Fibroblast of lung (primary cell): Measurements from ENCODE around the gene MNAT1. TPM values are rescaled to one million over a fixed set of nuclear protein-coding genes. Genes with fewer than 3 reads are reported as not detected.

Source experiments
- DNase-seq, 2 donors: peaks; one replicate each; pipeline versions ENCODE4 v3.0.0 to v3.0.0-alpha.2; 2010; ENCODE audit warnings: low read depth in 2 of 2
- H2AFZ ChIP-seq: 2 replicates; pipeline ENCODE4 v1.5.1; 2012; ENCODE audit warnings: low read length, control low read depth, inconsistent platforms
- H3K27ac ChIP-seq: 2 replicates; pipeline ENCODE4 v1.5.1; 2011; ENCODE audit warnings: low read length, control low read depth; ENCODE audit not compliant: insufficient read depth
- H3K27me3 ChIP-seq: 2 replicates; pipeline ENCODE4 v1.5.1; 2011; ENCODE audit warnings: mild to moderate bottlenecking, low read length; ENCODE audit not compliant: control insufficient read depth, insufficient read depth
- H3K36me3 ChIP-seq: 2 replicates; pipeline ENCODE4 v1.5.1; 2011; ENCODE audit warnings: low read length; ENCODE audit not compliant: control insufficient read depth, insufficient read depth
- H3K4me1 ChIP-seq: 2 replicates; pipeline ENCODE4 v1.5.1; 2011; ENCODE audit warnings: low read length; ENCODE audit not compliant: control insufficient read depth, insufficient read depth; ENCODE audit errors: extremely low read depth
- H3K4me2 ChIP-seq: 2 replicates; pipeline ENCODE4 v1.5.1; 2011; ENCODE audit warnings: low read length, control low read depth; ENCODE audit not compliant: insufficient read depth; ENCODE audit errors: extremely low read depth
- H3K4me3 ChIP-seq, 4 experiments: fragments of 200-600 bp in 1 of 4; sonication (generic) in 1 of 4; replicated peaks in 1 of 4; 2 replicates each; pipeline ENCODE4 v1.5.1; 2011 to 2016; ENCODE audit warnings: low read length in 4 of 4, low read depth in 3 of 4, mild to moderate bottlenecking in 3 of 4, control low read depth in 2 of 4, inconsistent platforms in 1 of 4, mixed read lengths in 1 of 4; ENCODE audit not compliant: insufficient read depth in 1 of 4; ENCODE audit errors: control extremely low read depth in 1 of 4
- H3K79me2 ChIP-seq: 2 replicates; pipeline ENCODE4 v1.5.1; 2012; ENCODE audit warnings: mild to moderate bottlenecking, low read length, inconsistent platforms; ENCODE audit not compliant: control insufficient read depth, insufficient read depth
- H3K9ac ChIP-seq: 2 replicates; pipeline ENCODE4 v1.5.1; 2011; ENCODE audit warnings: mild to moderate bottlenecking, low read length, control low read depth; ENCODE audit not compliant: insufficient read depth
- H3K9me3 ChIP-seq: 2 replicates; pipeline ENCODE4 v1.5.1; 2012; ENCODE audit warnings: low read depth, low read length; ENCODE audit not compliant: control insufficient read depth, insufficient read depth
- H4K20me1 ChIP-seq: 2 replicates; pipeline ENCODE4 v1.5.1; 2011; ENCODE audit warnings: low read length; ENCODE audit not compliant: control insufficient read depth, insufficient read depth; ENCODE audit errors: extremely low read depth
- EZH2 ChIP-seq: IDR thresholded peaks from 2 replicates; pipeline ENCODE4 v1.5.1; 2012; ENCODE audit warnings: low read length, control low read depth, mild to moderate bottlenecking; ENCODE audit errors: missing control alignments
- polyA plus RNA-seq, 2 donors: library from polyadenylated mRNA; depleted of rRNA in 1 of 2; stranded (reverse) in 1 of 2; unstranded in 1 of 2; fragments of >200 nt; gene quantifications; 2 replicates each; pipeline ENCODE4 v1.2.1, GENCODE V29; 2011 to 2012; ENCODE audit warnings: missing spikeins in 1 of 2
- total RNA-seq: library from RNA; depleted of rRNA; stranded (reverse); fragments of >200 nt; gene quantifications from 2 replicates; pipeline ENCODE4 v1.2.1, GENCODE V29; 2014
- TF ChIP-seq, protein P1 (sequence below), 2 donors: IDR thresholded peaks in 1 of 2; conservative IDR thresholded peaks in 1 of 2; 1 replicate in 1 of 2; 2 replicates in 1 of 2; pipeline ENCODE4 v1.5.1; 2011 to 2012; ENCODE audit warnings: low read length in 2 of 2, control low read depth in 1 of 2, inconsistent platforms in 1 of 2, low read depth in 1 of 2, mild to moderate bottlenecking in 1 of 2

Gene MNAT1
- total and polyA plus RNA-seq, 2 donors (not counting 1 experiment from before 2014, with no cell fraction given), result 48.2 to 58.5 TPM

GRCh38 chr14:60744566-60744965 lies 10.0 kb downstream of the MNAT1 start:
- no peak for DNase-seq
- Histone ChIP-seq H3K4me2 (no peak overlapping the region), H2AFZ (no peak overlapping the region), H3K4me3 (no peak overlapping the region), H3K27ac (no peak overlapping the region), H3K27me3 (no peaks in the 10 kb centered on the region), H3K9ac (no peak overlapping the region), H3K36me3 (no peaks in the 10 kb centered on the region), H4K20me1 (no peaks in the 10 kb centered on the region), H3K9me3 (no peaks in the 10 kb centered on the region), H3K4me1 (no peaks in the 10 kb centered on the region), H3K79me2 (peaks cover 44% of the 10 kb centered on the region)
- TF ChIP-seq, protein P1, sequence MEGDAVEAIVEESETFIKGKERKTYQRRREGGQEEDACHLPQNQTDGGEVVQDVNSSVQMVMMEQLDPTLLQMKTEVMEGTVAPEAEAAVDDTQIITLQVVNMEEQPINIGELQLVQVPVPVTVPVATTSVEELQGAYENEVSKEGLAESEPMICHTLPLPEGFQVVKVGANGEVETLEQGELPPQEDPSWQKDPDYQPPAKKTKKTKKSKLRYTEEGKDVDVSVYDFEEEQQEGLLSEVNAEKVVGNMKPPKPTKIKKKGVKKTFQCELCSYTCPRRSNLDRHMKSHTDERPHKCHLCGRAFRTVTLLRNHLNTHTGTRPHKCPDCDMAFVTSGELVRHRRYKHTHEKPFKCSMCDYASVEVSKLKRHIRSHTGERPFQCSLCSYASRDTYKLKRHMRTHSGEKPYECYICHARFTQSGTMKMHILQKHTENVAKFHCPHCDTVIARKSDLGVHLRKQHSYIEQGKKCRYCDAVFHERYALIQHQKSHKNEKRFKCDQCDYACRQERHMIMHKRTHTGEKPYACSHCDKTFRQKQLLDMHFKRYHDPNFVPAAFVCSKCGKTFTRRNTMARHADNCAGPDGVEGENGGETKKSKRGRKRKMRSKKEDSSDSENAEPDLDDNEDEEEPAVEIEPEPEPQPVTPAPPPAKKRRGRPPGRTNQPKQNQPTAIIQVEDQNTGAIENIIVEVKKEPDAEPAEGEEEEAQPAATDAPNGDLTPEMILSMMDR (conservative IDR thresholded peaks at IDR 0.05 in 1 of 2, IDR thresholded peaks at IDR 0.05 in 1 of 2; ENCODE audit: low read depth in 1 of 2, low read length in 2 of 2), result no peak
- no peak for TF ChIP-seq EZH2

DNA sequence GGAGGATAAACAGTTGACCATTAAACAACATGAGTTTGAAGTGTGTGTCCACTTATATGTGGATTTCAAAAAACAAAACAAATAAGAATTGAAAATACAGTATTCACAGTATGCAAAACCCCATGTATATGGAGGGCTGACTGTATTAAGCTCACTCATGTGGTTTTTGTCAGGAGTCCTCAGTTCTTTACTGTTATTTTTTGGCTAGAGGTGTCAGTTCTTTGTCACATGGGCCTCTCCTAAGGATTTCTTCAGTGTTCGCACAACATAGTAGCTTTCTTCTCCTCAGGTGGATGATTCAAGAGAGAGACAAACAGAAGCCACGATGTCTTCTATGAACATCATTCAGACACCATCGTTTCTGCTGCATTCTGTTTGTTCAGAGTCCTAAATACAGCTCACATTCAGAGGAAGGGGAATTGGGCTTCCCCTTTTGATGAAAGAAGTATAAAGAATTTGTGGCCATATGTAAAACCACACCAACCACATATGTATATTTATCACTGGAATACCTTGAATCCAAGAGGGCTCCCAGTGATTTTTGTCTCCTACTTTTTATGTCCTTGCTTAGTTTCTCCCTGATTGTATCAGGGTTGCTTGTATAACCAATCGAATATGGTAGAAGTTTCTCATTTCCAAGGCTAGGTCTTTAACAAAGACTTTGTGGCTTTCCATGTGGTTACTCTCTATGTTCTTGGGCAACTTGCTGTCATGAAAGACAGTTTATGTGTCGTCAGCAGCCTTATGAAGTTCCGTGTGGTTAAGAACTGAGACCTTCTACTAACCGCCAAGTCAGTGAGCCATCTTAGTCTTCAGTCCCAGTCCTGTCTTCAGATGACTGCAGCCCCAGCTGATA lies 18.9 kb downstream of the MNAT1 start:
- Histone ChIP-seq H3K4me3 (no peak overlapping the region), H3K9me3 (no peaks in the 10 kb centered on the region), H3K27me3 (no peaks in the 10 kb centered on the region), H3K9ac (no peak overlapping the region), H3K4me1 (no peaks in the 10 kb centered on the region), H3K36me3 (no peaks in the 10 kb centered on the region), H3K4me2 (no peak overlapping the region), H3K27ac (no peak overlapping the region), H4K20me1 (no peaks in the 10 kb centered on the region), H3K79me2 (peaks cover 24% of the 10 kb centered on the region), H2AFZ (no peak overlapping the region)
- TF ChIP-seq, protein P1 (conservative IDR thresholded peaks at IDR 0.05 in 1 of 2, IDR thresholded peaks at IDR 0.05 in 1 of 2; ENCODE audit: low read depth in 1 of 2, low read length in 2 of 2), result no peak
- TF ChIP-seq EZH2, result no peak
- DNase-seq, result peak; percentile 58 to 66

- peak overlapping the region; percentile 53 for H3K4me2 ChIP-seq
- H3K4me3 ChIP-seq, result no peak overlapping the region
- peak in 1 of 2 donors; percentile 70 for DNase-seq
- H3K27ac ChIP-seq, result no peak overlapping the region
- H3K9me3 ChIP-seq, result no peaks in the 10 kb centered on the region
- no peak overlapping the region for H3K9ac ChIP-seq
- H3K36me3 ChIP-seq, result no peaks in the 10 kb centered on the region
- H4K20me1 ChIP-seq, result no peaks in the 10 kb centered on the region
- no peaks in the 10 kb centered on the region for H3K4me1 ChIP-seq
- no peak overlapping the region for H2AFZ ChIP-seq
- H3K27me3 ChIP-seq, result no peaks in the 10 kb centered on the region
- peaks cover 22% of the 10 kb centered on the region for H3K79me2 ChIP-seq
- no peak for TF ChIP-seq EZH2
- TF ChIP-seq, protein P1 (conservative IDR thresholded peaks at IDR 0.05 in 1 of 2, IDR thresholded peaks at IDR 0.05 in 1 of 2; ENCODE audit: low read depth in 1 of 2, low read length in 2 of 2), result no peak
Observed at GRCh38 chr14:60756847-60757246, 22.3 kb downstream of the MNAT1 start.
